AG04450 (cell line): ENCODE results near the gene PLPP3. TPM values are rescaled to one million over a fixed set of nuclear protein-coding genes. Genes with fewer than 3 reads are reported as not detected.

Experiments used
- CTCF ChIA-PET: fragments of 300-600, 350-600 bp; formaldehyde crosslinking; extraction: SDS; loops from one replicate; lab custom pipeline; 2022; ENCODE audit warnings: antibody characterized with exemption, inconsistent platforms; lab: Charles Lee
- POLR2A ChIA-PET: fragments of 350-600 bp; formaldehyde crosslinking; extraction: SDS; loops from one replicate; lab custom pipeline; 2021; ENCODE audit warnings: antibody characterized with exemption, inconsistent platforms; lab: Yijun Ruan, JAX
- DNase-seq: peaks from one replicate; pipeline ENCODE4 v3.0.0-alpha.2; 2011; ENCODE audit warnings: low read depth, low spot score
- H3K27ac ChIP-seq: one replicate; pipeline ENCODE4 v1.5.1; 2012; ENCODE audit warnings: low read depth, low read length, control low read depth
- H3K27me3 ChIP-seq: one replicate; pipeline ENCODE4 v1.6.0; 2012; ENCODE audit warnings: low read length; ENCODE audit not compliant: control insufficient read depth, insufficient read depth
- H3K4me3 ChIP-seq: 2 replicates; pipeline ENCODE4 v1.5.1; 2011; ENCODE audit warnings: mild to moderate bottlenecking, low read depth, low read length, control low read depth
- H3K9me3 ChIP-seq: 2 replicates; pipeline ENCODE4 v1.5.1; 2012; ENCODE audit warnings: low read length; ENCODE audit not compliant: control insufficient read depth, insufficient read depth
- CTCF ChIP-seq: IDR thresholded peaks from 2 replicates; pipeline ENCODE4 v1.5.1; 2011; ENCODE audit warnings: low read depth, low read length, control low read depth, inconsistent platforms
- polyA plus RNA-seq: library from polyadenylated mRNA; depleted of rRNA; stranded (reverse); fragments of >200 nt; gene quantifications from 2 replicates; pipeline ENCODE4 v1.2.3, GENCODE V29; 2011

PLPP3 gene
- polyA plus RNA-seq, 1 experiment = 210 TPM

DNA sequence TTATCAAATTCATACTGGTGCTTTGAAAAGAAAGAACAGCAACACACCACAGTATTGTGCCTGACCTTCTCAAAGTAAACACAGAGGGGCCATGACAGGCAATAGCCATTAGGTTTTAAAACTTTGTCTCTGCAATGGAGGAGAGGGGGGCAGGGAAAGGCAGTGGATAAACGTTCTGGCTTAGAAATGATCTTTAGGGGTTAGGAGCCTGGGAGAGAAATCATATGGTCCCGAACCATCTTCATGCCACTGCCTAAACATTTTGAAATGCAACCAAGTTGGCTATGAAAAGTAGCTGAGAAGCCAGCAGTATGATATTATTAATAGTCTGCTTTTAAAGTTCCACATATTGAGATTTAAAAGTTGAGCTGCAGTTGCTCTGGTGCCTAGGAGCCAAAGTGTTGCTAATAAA lies 39.8 kb downstream of the PLPP3 start:
- Histone ChIP-seq H3K27ac (no peak overlapping the region), H3K9me3 (no peaks in the 10 kb centered on the region), H3K27me3 (no peaks in the 10 kb centered on the region), H3K4me3 (no peak overlapping the region)
- ChIA-PET POLR2A (no interaction called here), CTCF (no interaction called here)
- no peak for DNase-seq
- no peak for TF ChIP-seq CTCF

DNA sequence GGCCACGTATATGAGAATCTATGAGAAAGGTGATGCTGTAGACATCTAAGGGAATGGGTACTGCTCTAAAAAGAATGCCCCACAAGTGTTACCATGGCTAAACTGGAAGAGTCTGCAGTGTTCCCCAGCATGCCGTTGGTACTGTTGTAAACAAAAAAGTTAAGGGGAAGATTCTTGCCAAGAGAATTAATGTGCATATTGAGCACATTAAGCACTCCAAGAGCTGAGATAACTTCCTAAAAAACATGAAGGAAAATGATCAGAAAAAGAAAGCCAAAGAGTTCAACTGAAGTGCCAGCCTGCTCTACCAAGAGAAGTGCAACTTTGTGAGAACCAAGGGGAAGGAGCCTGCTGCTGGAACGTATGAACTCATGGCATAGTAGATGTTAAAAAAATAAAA lies 40.8 kb downstream of the PLPP3 start:
- ChIA-PET POLR2A (no interaction called here), CTCF (no interaction called here)
- no peak overlapping the region for H3K27ac ChIP-seq
- no peak overlapping the region for H3K4me3 ChIP-seq
- TF ChIP-seq CTCF = no peak
- DNase-seq = no peak
- H3K27me3 ChIP-seq = no peaks in the 10 kb centered on the region
- H3K9me3 ChIP-seq = no peaks in the 10 kb centered on the region

DNA sequence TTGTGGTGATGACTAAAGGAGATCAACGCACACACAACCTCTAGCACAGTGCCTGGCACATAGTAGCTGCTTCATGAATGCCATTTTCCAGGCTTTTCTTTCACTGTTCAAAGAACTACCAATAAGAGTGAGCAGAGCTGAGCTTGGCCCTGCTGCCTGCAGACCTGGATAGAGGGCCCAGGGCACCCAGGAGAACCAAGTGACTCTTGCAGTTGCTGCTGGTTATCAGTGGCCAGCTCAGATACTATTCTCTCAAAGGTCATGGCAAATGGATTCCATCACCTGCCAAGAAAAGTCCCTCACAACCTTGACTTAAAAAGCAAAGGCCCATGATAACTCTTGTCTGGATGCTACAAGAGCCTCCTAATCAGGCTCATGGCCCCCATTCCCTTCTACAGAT lies 41.7 kb downstream of the PLPP3 start:
- POLR2A ChIA-PET = no interaction called here

GRCh38 chr1:56535939-56536338 lies 43.4 kb downstream of the PLPP3 start:
- POLR2A ChIA-PET = no interaction called here
- Histone ChIP-seq H3K4me3 (no peak overlapping the region), H3K27ac (no peak overlapping the region), H3K27me3 (no peaks in the 10 kb centered on the region), H3K9me3 (no peaks in the 10 kb centered on the region)
- TF ChIP-seq CTCF = no peak
- CTCF ChIA-PET = no interaction called here
- DNase-seq = no peak

More for the DNA sequence above, 41.7 kb downstream of the PLPP3 start:
- no peak for DNase-seq
- Histone ChIP-seq H3K27ac (no peak overlapping the region), H3K9me3 (no peaks in the 10 kb centered on the region), H3K27me3 (no peaks in the 10 kb centered on the region), H3K4me3 (no peak overlapping the region)
- CTCF ChIA-PET = no interaction called here
- no peak for TF ChIP-seq CTCF

DNA sequence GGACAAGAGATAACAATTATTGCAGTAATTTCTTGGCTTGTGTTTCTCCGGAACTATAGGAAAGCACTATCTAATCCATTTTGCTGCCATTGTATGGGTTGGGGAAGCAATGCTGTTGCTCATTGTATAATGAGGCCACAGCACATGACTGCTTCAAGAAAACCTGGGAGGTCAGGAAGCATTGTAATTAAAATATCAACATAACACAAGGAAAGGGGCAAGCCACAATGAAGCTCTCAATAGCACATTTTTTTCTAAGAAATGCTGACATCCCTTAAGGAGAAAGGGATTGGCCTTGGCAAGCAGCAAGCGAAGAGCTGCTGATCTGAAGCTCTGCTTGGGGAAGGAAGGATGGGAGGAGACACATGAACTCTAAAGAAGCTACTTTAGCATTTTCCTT lies 44.0 kb downstream of the PLPP3 start:
- no peak for DNase-seq
- TF ChIP-seq CTCF = no peak
- CTCF ChIA-PET = interaction anchor here (0.6 kb wide), 1 partner anchor 526 kb away, joined by 6 read pairs; no protein-coding TSS in a partner anchor
- Histone ChIP-seq H3K27ac (no peak overlapping the region), H3K9me3 (no peaks in the 10 kb centered on the region), H3K27me3 (no peaks in the 10 kb centered on the region), H3K4me3 (no peak overlapping the region)
- POLR2A ChIA-PET = interaction anchor here (0.5 kb wide), 1 partner anchor 43 kb away, joined by 3 read pairs; no protein-coding TSS in a partner anchor
